Heart left ventricle (tissue), 13 donors: ENCODE results near the gene SKP1.

Source experiments
- CTCF ChIP-seq, 12 donors: fragments of 200-600 bp; sonication (generic) in 4 of 12; IDR thresholded peaks; one replicate each; pipeline versions ENCODE4 v1.5.0 to v1.8.0; 2018 to 2022; ENCODE audit warnings: antibody characterized with exemption in 12 of 12, mild to moderate bottlenecking in 5 of 12
- POLR2A ChIP-seq, 2 donors: fragments of 450-650 bp; IDR thresholded peaks; one replicate each; pipeline ENCODE4 v1.6.1; 2017; ENCODE audit warnings: antibody characterized with exemption in 2 of 2, mild to moderate bottlenecking in 2 of 2, moderate library complexity in 2 of 2
- donor health status: ischemic (EF 13 %, LVEDD 7.1; RV severe dilation, severe dysfunction).
- donor health status: DM: no; HTN: yes; CAD: no.
- donor health status: DM: no; HTN: no; CAD: no.
- donor health status: ischemic (EF 25% LVEDD 6.9; RV normal size, moderate dysfunction).
- donor health status: ischemic (EF 25% LVEDD 5.7; RV mildly dilated, moderate dysfunction).
- donor health status: ischemic (EF 35%, LVEDD 5.7; RV mildly dilated, moderate dysfunction).
- donor health status: nonischemic (EF 11% LVEDD 7.7; RV severe dilation, severe dysfunction).
- donor health status: DM: yes; HTN: yes; CAD: no.
- donor health status: PGD.
- donor health status: ischemic (EF 29% LVEDD 5.4; RV normal size, mild dysfunction).
- donor health status: nonischemic (EF 23%, LVEDD 6.1; RV moderate dilation, normal function).

GRCh38 chr5:134106991-134107701 lies 69.6 kb downstream of the SKP1 start:
- TF ChIP-seq CTCF (IDR thresholded peaks at IDR 0.05) (no peak), POLR2A (IDR thresholded peaks at IDR 0.05) (no peak)
